GM13976 (cell line): ENCODE measurements around the gene TSPAN15.
A peak's percentile ranks its signal among the peaks of the same experiment; 100 is the strongest.
"Not testable (repeated sequence)": the region's sequence is repeated elsewhere in the genome, so short reads cannot be mapped to it uniquely, and the experiment has no call there.

Experiments used
- DNase-seq: peaks from one replicate; pipeline ENCODE4 v3.0.0; 2012; ENCODE audit warnings: low spot score
- in situ Hi-C: fragments of 300-500 bp; cut with MboI; formaldehyde crosslinking; loops from one replicate; pipeline ENCODE4 v1.12.0; 2022; ENCODE audit warnings: low sequenced_read_pairs, mixed read lengths, inconsistent platforms; ENCODE audit not compliant: unreplicated experiment
- TF ChIP-seq, protein P1 (sequence below): IDR thresholded peaks from 2 replicates; pipeline ENCODE4 v1.5.1; 2012; ENCODE audit warnings: borderline replicate concordance, mild to moderate bottlenecking; ENCODE audit not compliant: insufficient read depth; ENCODE audit errors: extremely low read depth, missing control alignments, control extremely low read depth

Gene TSPAN15

DNA sequence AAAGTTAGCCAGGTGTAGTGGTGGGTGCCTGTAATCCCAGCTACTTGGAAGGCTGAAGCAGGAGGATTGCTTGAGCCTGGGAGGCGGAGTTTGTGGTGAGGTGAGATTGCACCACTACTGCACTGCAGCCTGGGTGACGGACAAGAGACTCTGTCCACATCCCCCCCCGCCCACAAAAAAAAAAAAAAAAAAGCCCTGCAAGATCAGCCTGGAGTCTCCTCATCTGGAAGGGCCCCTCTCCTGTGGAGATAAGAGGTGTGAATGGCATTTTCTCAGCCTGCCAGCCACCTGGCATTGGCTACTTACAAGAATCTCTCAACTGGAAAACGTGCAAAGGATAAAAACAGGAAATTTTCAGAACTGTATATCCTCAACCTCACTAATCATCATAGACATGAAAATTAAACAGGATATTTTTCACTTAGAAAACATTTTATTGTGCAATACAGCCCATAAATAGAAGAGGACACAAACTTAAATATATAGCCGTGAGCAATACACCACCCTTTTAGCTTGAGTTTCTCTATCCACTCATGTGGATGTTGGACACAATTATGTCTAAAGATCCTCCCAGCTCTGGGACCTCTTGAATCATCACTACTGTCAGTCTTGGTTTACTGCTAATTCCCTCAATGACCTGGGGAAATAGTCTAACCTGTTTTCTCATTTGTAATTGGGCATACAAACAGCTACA lies 11.3 kb upstream of the TSPAN15 start:
- TF ChIP-seq, protein P1, sequence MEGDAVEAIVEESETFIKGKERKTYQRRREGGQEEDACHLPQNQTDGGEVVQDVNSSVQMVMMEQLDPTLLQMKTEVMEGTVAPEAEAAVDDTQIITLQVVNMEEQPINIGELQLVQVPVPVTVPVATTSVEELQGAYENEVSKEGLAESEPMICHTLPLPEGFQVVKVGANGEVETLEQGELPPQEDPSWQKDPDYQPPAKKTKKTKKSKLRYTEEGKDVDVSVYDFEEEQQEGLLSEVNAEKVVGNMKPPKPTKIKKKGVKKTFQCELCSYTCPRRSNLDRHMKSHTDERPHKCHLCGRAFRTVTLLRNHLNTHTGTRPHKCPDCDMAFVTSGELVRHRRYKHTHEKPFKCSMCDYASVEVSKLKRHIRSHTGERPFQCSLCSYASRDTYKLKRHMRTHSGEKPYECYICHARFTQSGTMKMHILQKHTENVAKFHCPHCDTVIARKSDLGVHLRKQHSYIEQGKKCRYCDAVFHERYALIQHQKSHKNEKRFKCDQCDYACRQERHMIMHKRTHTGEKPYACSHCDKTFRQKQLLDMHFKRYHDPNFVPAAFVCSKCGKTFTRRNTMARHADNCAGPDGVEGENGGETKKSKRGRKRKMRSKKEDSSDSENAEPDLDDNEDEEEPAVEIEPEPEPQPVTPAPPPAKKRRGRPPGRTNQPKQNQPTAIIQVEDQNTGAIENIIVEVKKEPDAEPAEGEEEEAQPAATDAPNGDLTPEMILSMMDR: no peak
- in situ Hi-C loops: no loop called here
- DNase-seq: no peak

DNA sequence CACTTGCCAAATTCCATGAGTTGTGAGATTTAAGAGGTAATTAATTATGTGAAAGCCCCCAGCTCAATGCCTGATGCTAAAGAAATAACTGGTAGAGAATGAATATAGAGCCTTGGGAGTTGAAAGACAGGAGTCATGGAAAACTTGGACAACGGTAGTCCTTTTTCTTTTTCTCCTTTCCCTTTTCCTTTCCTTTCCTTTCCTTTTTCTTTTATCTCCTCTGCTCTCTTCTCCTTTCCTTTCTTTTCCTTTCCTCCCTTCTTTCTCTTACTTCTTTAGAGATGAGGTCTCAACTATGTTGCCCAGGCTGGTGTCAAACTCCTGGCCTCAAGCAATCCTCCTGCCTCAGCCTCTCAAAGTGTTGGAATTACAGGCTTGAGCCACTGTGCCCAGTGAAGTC lies 7.9 kb upstream of the TSPAN15 start:
- in situ Hi-C loops: no loop called here
- TF ChIP-seq, protein P1: no peak
- DNase-seq: no peak

DNA sequence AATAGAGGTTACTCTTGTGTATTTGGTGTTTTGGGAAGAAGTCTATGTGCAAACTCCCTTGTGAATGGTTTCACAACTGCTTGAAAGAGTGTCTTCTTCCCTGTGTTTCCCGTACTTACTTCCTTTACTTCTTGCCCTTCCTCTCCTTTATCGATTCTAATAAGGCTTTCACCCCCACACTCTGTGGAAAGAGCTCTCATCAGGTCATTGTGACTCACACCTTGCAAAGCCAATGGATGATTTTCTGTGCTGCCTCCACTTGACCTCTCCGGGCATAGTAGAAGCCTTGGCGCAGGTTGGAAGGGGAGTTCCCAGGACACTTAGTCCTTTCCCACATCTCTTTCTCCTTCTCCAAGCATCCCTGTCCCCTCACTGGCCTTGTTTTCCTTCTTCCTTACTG lies 6.2 kb upstream of the TSPAN15 start:
- DNase-seq: no peak
- TF ChIP-seq, protein P1: no peak
- in situ Hi-C loops: no loop called here

DNA sequence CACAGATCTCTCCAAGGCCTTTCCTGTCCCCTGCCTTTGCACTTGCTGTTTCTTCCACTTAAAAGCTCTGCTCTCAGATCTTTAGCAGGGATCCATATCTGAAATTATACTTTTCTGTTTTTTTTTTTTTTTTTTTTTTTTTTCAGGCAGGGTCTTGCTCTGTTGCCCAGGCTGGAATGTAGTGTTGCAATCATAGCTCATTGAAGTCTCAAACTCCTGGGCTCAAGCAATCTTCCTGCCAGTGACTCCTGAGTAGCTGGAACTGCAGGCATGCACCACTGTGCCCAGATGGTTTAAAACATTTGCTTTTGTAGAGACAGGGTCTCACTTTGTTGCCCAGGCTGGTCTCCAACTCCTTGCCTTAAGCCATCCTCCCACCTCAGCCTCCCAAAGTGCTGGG lies 5.0 kb upstream of the TSPAN15 start:
- in situ Hi-C loops: no loop called here
- no peak for DNase-seq
- TF ChIP-seq, protein P1: no peak

DNA sequence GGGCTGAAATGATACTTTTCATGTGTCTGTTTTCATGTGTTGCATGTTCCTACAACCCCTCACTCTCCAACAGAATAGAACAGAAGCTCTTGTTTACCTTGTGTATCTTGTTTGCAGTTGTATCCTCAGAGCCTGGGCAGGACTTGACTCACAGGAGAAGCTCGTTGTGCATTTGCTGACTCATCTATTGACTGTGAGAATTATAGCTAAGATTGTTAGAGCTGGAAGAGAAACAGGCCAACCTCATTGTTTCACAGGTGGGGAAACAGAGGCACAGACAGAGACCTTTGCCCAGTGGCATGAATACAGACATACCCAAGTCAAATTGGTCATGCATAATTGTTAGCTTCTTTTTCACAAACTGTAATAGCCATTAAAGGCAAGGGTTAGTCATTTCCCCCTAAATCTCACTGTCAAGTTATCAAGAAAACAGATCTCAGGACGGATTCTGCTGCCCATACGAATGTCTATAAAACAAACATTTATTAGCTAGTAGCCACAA lies 4.6 kb upstream of the TSPAN15 start:
- in situ Hi-C loops: no loop called here
- DNase-seq: no peak
- TF ChIP-seq, protein P1: no peak

DNA sequence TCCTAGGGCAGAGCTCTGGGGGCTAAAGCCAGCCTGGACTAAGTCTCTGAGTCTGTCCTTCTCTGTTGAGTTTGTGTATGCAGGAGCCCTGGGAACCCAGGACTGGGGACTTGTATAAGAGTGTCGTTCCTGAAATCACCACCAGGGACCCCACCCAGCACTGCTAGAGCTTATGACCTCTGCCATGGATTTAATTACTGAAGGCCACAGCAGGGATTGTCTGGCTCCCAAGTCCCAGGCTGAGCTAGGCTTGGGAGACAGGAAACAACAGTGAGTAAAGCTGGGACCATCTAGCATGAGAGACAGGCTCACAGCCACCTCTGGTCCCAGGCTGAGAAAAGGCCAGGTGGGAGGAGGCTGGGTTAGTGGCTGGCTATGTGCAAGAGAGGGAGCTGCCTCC lies 1.4 kb upstream of the TSPAN15 start:
- in situ Hi-C loops: no loop called here
- DNase-seq: peak; percentile 61
- TF ChIP-seq, protein P1: peak; percentile 34

DNA sequence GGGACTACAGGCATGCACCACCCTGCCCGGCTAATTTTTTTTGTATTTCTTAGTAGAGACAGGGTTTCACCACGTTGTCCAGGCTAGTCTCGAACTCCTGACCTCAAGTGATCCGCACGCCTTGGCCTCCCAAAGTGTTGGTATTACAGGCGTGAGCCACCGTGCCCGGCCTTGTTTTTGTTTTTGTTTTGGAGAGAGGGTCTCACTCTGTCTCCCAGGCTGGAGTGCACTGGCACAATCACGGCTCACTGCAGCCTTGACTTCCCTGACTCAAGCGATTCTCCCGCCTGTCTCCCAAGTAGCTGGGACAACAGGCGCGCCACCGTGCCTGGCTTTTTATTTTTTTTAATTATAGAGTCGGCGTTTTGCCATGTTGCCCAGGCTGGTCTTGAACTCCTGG lies 870 bp upstream of the TSPAN15 start:
- in situ Hi-C loops, DNase-seq: not testable (repeated sequence)
